Ishikawa (cell line): Measurements from ENCODE around the gene NDUFA7.
A peak's percentile ranks its signal among the peaks of the same experiment; 100 is the strongest.

ENCODE experiments used
- CREB1 ChIP-seq: IDR thresholded peaks from 2 replicates; pipeline ENCODE4 v1.6.1; 2012; ENCODE audit warnings: low read depth
- NFIC ChIP-seq: IDR thresholded peaks from 2 replicates; pipeline ENCODE4 v1.6.1; 2012
- RAD21 ChIP-seq: IDR thresholded peaks from 2 replicates; pipeline ENCODE4 v1.6.1; 2012; ENCODE audit warnings: low read depth
- REST ChIP-seq: IDR thresholded peaks from 2 replicates; pipeline ENCODE4 v1.6.1; 2012; ENCODE audit warnings: low read depth, mild to moderate bottlenecking
- TCF12 ChIP-seq: IDR thresholded peaks from 2 replicates; pipeline ENCODE4 v1.6.1; 2012; ENCODE audit warnings: low read depth
- TEAD4 ChIP-seq: IDR thresholded peaks from 2 replicates; pipeline ENCODE4 v1.6.1; 2012

- TF ChIP-seq TCF12 (no peak), TEAD4 (no peak), NFIC (peak; percentile 52; the same call in 1 of the 2 replicates), REST (no peak), CREB1 (no peak), RAD21 (no peak)
Observed at GRCh38 chr19:8302357-8302691, 18.9 kb downstream of the NDUFA7 start.
